ENCODE results near the gene NAALADL2. TPM values are rescaled to one million over a fixed set of nuclear protein-coding genes. Genes with fewer than 3 reads are reported as not detected.

NAALADL2 gene
- total RNA-seq, 2 donors from 2014 or later = 6.2 to 14.5 TPM

GRCh38 chr3:175443682-175444081, 584.5 kb downstream of the NAALADL2 start:
- H3K4me1 ChIP-seq = no peaks in the 10 kb centered on the region
- H3K9me3 ChIP-seq = no peaks in the 10 kb centered on the region
- TF ChIP-seq POLR2A (IDR thresholded peaks at IDR 0.05) (no peak), CTCF (IDR thresholded peaks at IDR 0.05) (no peak)
- 67 to 73% methylated on average over 3 of the region's 3 CpGs for WGBS, 2 donors
- no peak for ATAC-seq
- no peaks in the 10 kb centered on the region for H3K27me3 ChIP-seq
- H3K27ac ChIP-seq = no peak overlapping the region
- intact Hi-C loops (cut with DNase I) = no loop called here
- no peak overlapping the region for H3K4me3 ChIP-seq
- H3K36me3 ChIP-seq (replicated peaks in 1 of 2; ENCODE audit: insufficient read depth in 1 of 2, low read depth in 2 of 2) = no peaks in the 10 kb centered on the region
- DNase-seq = no peak

- intact Hi-C loops (cut with DNase I) = no loop called here
- Histone ChIP-seq H3K4me3 (no peak overlapping the region), H3K9me3 (no peaks in the 10 kb centered on the region), H3K4me1 (no peaks in the 10 kb centered on the region), H3K27me3 (no peaks in the 10 kb centered on the region), H3K36me3 (replicated peaks in 1 of 2; ENCODE audit: insufficient read depth in 1 of 2, low read depth in 2 of 2) (no peaks in the 10 kb centered on the region), H3K27ac (no peak overlapping the region)
- no peak for TF ChIP-seq POLR2A (IDR thresholded peaks at IDR 0.05)
- no peak for TF ChIP-seq CTCF (IDR thresholded peaks at IDR 0.05)
- ATAC-seq (no peak), DNase-seq (no peak)
- 96 to 98% methylated on average over 3 of the region's 3 CpGs for WGBS, 2 donors
Observed at GRCh38 chr3:175445741-175446140, 586.6 kb downstream of the NAALADL2 start.

- Histone ChIP-seq H3K4me3 (no peak overlapping the region), H3K36me3 (replicated peaks in 1 of 2; ENCODE audit: insufficient read depth in 1 of 2, low read depth in 2 of 2) (no peaks in the 10 kb centered on the region), H3K27me3 (no peaks in the 10 kb centered on the region), H3K27ac (no peak overlapping the region), H3K9me3 (no peaks in the 10 kb centered on the region), H3K4me1 (no peaks in the 10 kb centered on the region)
- no peak for ATAC-seq
- WGBS, 2 donors = 80 to 87% methylated on average over 6 of the region's 6 CpGs
- DNase-seq = no peak
- intact Hi-C loops (cut with DNase I) = no loop called here
- no peak for TF ChIP-seq CTCF (IDR thresholded peaks at IDR 0.05)
- TF ChIP-seq POLR2A (IDR thresholded peaks at IDR 0.05) = no peak
Observed at GRCh38 chr3:175447521-175447920, 588.4 kb downstream of the NAALADL2 start.

GRCh38 chr3:175453361-175453760, 594.2 kb downstream of the NAALADL2 start:
- intact Hi-C loops (cut with DNase I) = no loop called here
- ATAC-seq (no peak), DNase-seq (no peak)
- Histone ChIP-seq H3K27ac (no peak overlapping the region), H3K27me3 (no peaks in the 10 kb centered on the region), H3K9me3 (no peaks in the 10 kb centered on the region), H3K36me3 (replicated peaks in 1 of 2; ENCODE audit: insufficient read depth in 1 of 2, low read depth in 2 of 2) (no peaks in the 10 kb centered on the region), H3K4me3 (no peak overlapping the region), H3K4me1 (no peaks in the 10 kb centered on the region)
- no peak for TF ChIP-seq CTCF (IDR thresholded peaks at IDR 0.05)
- no peak for TF ChIP-seq POLR2A (IDR thresholded peaks at IDR 0.05)
- 79 to 80% methylated on average over 3 of the region's 3 CpGs for WGBS, 2 donors

GRCh38 chr3:175456466-175456865, 597.3 kb downstream of the NAALADL2 start:
- intact Hi-C loops (cut with DNase I) = no loop called here
- no peak for ATAC-seq
- no peaks in the 10 kb centered on the region for H3K9me3 ChIP-seq

More at GRCh38 chr3:175456466-175456865, 597.3 kb downstream of the NAALADL2 start:
- no peak overlapping the region for H3K27ac ChIP-seq
- H3K4me1 ChIP-seq = no peaks in the 10 kb centered on the region
- DNase-seq = no peak
- no peak for TF ChIP-seq CTCF (IDR thresholded peaks at IDR 0.05)
- H3K36me3 ChIP-seq (replicated peaks in 1 of 2; ENCODE audit: insufficient read depth in 1 of 2, low read depth in 2 of 2) = no peaks in the 10 kb centered on the region
- no peaks in the 10 kb centered on the region for H3K27me3 ChIP-seq
- WGBS, 2 donors = 43 to 58% methylated on average over 2 of the region's 2 CpGs
- H3K4me3 ChIP-seq = no peak overlapping the region

Measured in body of pancreas (tissue), 4 donors.